SK-N-SH (cell line): ENCODE measurements around the gene AKR1E2. TPM values are rescaled to one million over a fixed set of nuclear protein-coding genes. Genes with fewer than 3 reads are reported as not detected.

Experiments
- CTCF ChIA-PET: fragments of 300-600, 350-600 bp; formaldehyde crosslinking; extraction: SDS; loops from one replicate; lab custom pipeline; 2021; lab: Yijun Ruan, JAX
- POLR2A ChIA-PET: fragments of 350-600 bp; sonication (Branson Sonifier 250); formaldehyde crosslinking; extraction: SDS; loops from one replicate; lab custom pipeline; 2020; ENCODE audit warnings: antibody characterized with exemption, inconsistent platforms; lab: Yijun Ruan, JAX
- DNase-seq: peaks from one replicate; pipeline ENCODE4 v3.0.0; 2012
- H2AFZ ChIP-seq: fragments of 200-600 bp; sonication (generic); 2 replicates; pipeline ENCODE4 v1.8.1; 2016; ENCODE audit warnings: antibody characterized with exemption, mild to moderate bottlenecking, low read depth
- H3F3A ChIP-seq: fragments of 200-600 bp; sonication (generic); replicated peaks from 2 replicates; pipeline ENCODE3; 2016; ENCODE audit warnings: antibody characterized with exemption, mild to moderate bottlenecking; ENCODE audit not compliant: insufficient read depth
- H3K27ac ChIP-seq, 2 experiments: fragments of 200-500 bp in 1 of 2; fragments of 200-600 bp in 1 of 2; sonication (Bioruptor generic) in 1 of 2; sonication (generic), shearing (Covaris generic) in 1 of 2; 2 replicates each; pipeline versions ENCODE4 v1.5.1 to v1.6.1; 2014 to 2016; ENCODE audit warnings: low read depth in 2 of 2, inconsistent platforms in 1 of 2, low read length in 1 of 2, mild to moderate bottlenecking in 1 of 2, mixed read lengths in 1 of 2
- H3K27me3 ChIP-seq: fragments of 200-600 bp; sonication (generic), shearing (Covaris generic); 2 replicates; pipeline ENCODE4 v1.6.1; 2016; ENCODE audit warnings: mixed run types; ENCODE audit not compliant: insufficient read depth
- H3K36me3 ChIP-seq, 2 experiments: fragments of 200-500 bp in 1 of 2; fragments of 200-600 bp in 1 of 2; sonication (Bioruptor generic) in 1 of 2; sonication (generic) in 1 of 2; replicated peaks in 1 of 2; 2 replicates each; pipeline versions ENCODE3 to v1.5.1; 2014 to 2016; ENCODE audit warnings: low read length in 1 of 2, mild to moderate bottlenecking in 1 of 2; ENCODE audit not compliant: insufficient read depth in 2 of 2, control insufficient read depth in 1 of 2
- H3K4me1 ChIP-seq, 2 experiments: fragments of 200-500 bp in 1 of 2; fragments of 200-600 bp in 1 of 2; sonication (Bioruptor generic) in 1 of 2; sonication (generic), shearing (Covaris generic) in 1 of 2; 2 replicates each; pipeline versions ENCODE4 v1.5.1 to v1.6.1; 2014 to 2016; ENCODE audit warnings: low read depth in 1 of 2, low read length in 1 of 2, mixed run types in 1 of 2; ENCODE audit not compliant: insufficient read depth in 2 of 2, control insufficient read depth in 1 of 2
- H3K4me2 ChIP-seq: fragments of 200-600 bp; sonication (generic), shearing (Covaris generic); 2 replicates; pipeline ENCODE4 v1.6.1; 2017; ENCODE audit warnings: mixed run types
- H3K4me3 ChIP-seq, 2 experiments: fragments of 200-500 bp in 1 of 2; fragments of 200-600 bp in 1 of 2; sonication (Bioruptor generic) in 1 of 2; sonication (generic), shearing (Covaris generic) in 1 of 2; 2 replicates each; pipeline versions ENCODE4 v1.5.1 to v1.8.1; 2014 to 2016; ENCODE audit warnings: low read depth in 2 of 2, inconsistent platforms in 1 of 2, low read length in 1 of 2, mild to moderate bottlenecking in 1 of 2, mixed read lengths in 1 of 2, moderate library complexity in 1 of 2
- H3K79me2 ChIP-seq: fragments of 200-600 bp; sonication (generic); 2 replicates; pipeline ENCODE4 v1.8.1; 2017; ENCODE audit warnings: mild to moderate bottlenecking; ENCODE audit not compliant: insufficient read depth
- H3K9ac ChIP-seq: fragments of 200-600 bp; sonication (generic); 2 replicates; pipeline ENCODE4 v1.6.1; 2017; ENCODE audit warnings: mixed run types
- H3K9me2 ChIP-seq: fragments of 200-600 bp; sonication (generic); 2 replicates; pipeline ENCODE4 v1.6.1; 2017; ENCODE audit warnings: mixed run types
- H3K9me3 ChIP-seq: fragments of 200-600 bp; sonication (generic); 2 replicates; pipeline ENCODE4 v1.6.1; 2017; ENCODE audit warnings: mixed run types, mild to moderate bottlenecking, moderate library complexity
- H4K20me1 ChIP-seq: fragments of 200-600 bp; sonication (generic); 2 replicates; pipeline ENCODE4 v1.6.1; 2017; ENCODE audit warnings: mild to moderate bottlenecking, mixed run types; ENCODE audit not compliant: insufficient read depth
- CTCF ChIP-seq: fragments of 200-600 bp; sonication (generic); IDR thresholded peaks from 2 replicates; pipeline ENCODE4 v1.6.1; 2017; ENCODE audit warnings: antibody characterized with exemption, mild to moderate bottlenecking, moderate library complexity
- EZH2phosphoT487 ChIP-seq: fragments of 200-600 bp; sonication (generic); IDR thresholded peaks from 2 replicates; pipeline ENCODE4 v1.6.1; 2017; ENCODE audit warnings: low read depth, mixed run types, mild to moderate bottlenecking, antibody characterized with exemption, moderate library complexity, borderline replicate concordance
- FOSL2 ChIP-seq: IDR thresholded peaks from 2 replicates; pipeline ENCODE4 v1.4.0; 2012; ENCODE audit warnings: low read depth, mild to moderate bottlenecking, moderate library complexity, borderline replicate concordance
- FOXM1 ChIP-seq: IDR thresholded peaks from 2 replicates; pipeline ENCODE4 v1.4.0; 2012; ENCODE audit warnings: low read depth, mild to moderate bottlenecking
- GABPA ChIP-seq: IDR thresholded peaks from 2 replicates; pipeline ENCODE4 v1.4.0; 2012; ENCODE audit warnings: low read depth, mild to moderate bottlenecking
- IRF3 ChIP-seq: fragments of 150-350 bp; IDR thresholded peaks from 2 replicates; pipeline ENCODE4 v1.6.1; 2016; ENCODE audit warnings: mild to moderate bottlenecking, low read depth, low read length
- JUND ChIP-seq: IDR thresholded peaks from 2 replicates; pipeline ENCODE4 v1.4.0; 2012
- POLR2AphosphoS5 ChIP-seq: IDR thresholded peaks from 2 replicates; pipeline ENCODE4 v1.6.1; 2012; ENCODE audit warnings: low read depth, low read length
- RAD21 ChIP-seq: IDR thresholded peaks from 2 replicates; pipeline ENCODE4 v1.6.1; 2012; ENCODE audit warnings: mild to moderate bottlenecking, low read length
- REST ChIP-seq: IDR thresholded peaks from 2 replicates; pipeline ENCODE4 v1.6.1; 2012; ENCODE audit warnings: mild to moderate bottlenecking, low read depth, low read length, moderate library complexity
- RXRA ChIP-seq: IDR thresholded peaks from 2 replicates; pipeline ENCODE4 v1.4.0; 2012; ENCODE audit warnings: low read depth, mild to moderate bottlenecking, borderline replicate concordance
- TAF1 ChIP-seq: IDR thresholded peaks from 2 replicates; pipeline ENCODE4 v1.6.1; 2012; ENCODE audit warnings: low read depth, mild to moderate bottlenecking, low read length, moderate library complexity, borderline replicate concordance
- TCF12 ChIP-seq: IDR thresholded peaks from 2 replicates; pipeline ENCODE4 v1.4.0; 2012
- USF2 ChIP-seq: fragments of 150-350 bp; IDR thresholded peaks from 2 replicates; pipeline ENCODE4 v1.6.1; 2017; ENCODE audit warnings: antibody characterized with exemption, low read length, low read depth, borderline replicate concordance
- WGBS: methylation state at CpG from one replicate; pipeline ENCODE4 v1.1.6; 2017; ENCODE audit warnings: low lambda C conversion rate; 5-methylcytosine and 5-hydroxymethylcytosine counted together
- polyA plus RNA-seq, 3 experiments: library from polyadenylated mRNA; depleted of rRNA; stranded (reverse); fragments of >200 nt; gene quantifications; 2 replicates each; pipeline ENCODE4 v1.2.3, GENCODE V29; 2012

Gene AKR1E2
- polyA plus RNA-seq, 1 of the 3 experiments (the other 2 are of a cell fraction): 5.8 TPM

GRCh38 chr10:4824791-4825310 is 1.2 kb upstream of the AKR1E2 start (continued):
- TF ChIP-seq CTCF: no peak

GRCh38 chr10:4825456-4825867 is 545 bp upstream of the AKR1E2 start:
- Histone ChIP-seq H3K79me2 (peaks cover 14% of the 10 kb centered on the region), H3K4me2 (peak overlapping the region; percentile 83), H3F3A (peaks cover 7% of the 10 kb centered on the region), H3K36me3 (no peaks in the 10 kb centered on the region), H3K9me2 (no peaks in the 10 kb centered on the region), H2AFZ (peak overlapping the region; percentile 96; the same call in 1 of the 2 replicates), H3K27ac (peak overlapping the region in 1 of 2 experiments; percentile 71; a peak in 1 of 4 replicates), H3K4me1 (peaks cover 0 to 11% of the 10 kb centered on the region in 2 experiments; a peak in 1 of 4 replicates), H3K4me3 (peak overlapping the region; percentile 28 to 60)
- no peak for DNase-seq
- POLR2A ChIA-PET: interaction anchor here (1.0 kb wide), 1 partner anchor 11 kb away, joined by 3 read pairs; no protein-coding TSS in a partner anchor
- 95% methylated on average over 4 of the region's 16 CpGs for WGBS
- TF ChIP-seq POLR2AphosphoS5 (no peak), TCF12 (no peak), FOXM1 (no peak), FOSL2 (no peak), USF2 (no peak), RXRA (no peak), EZH2phosphoT487 (no peak), GABPA (no peak), TAF1 (no peak), JUND (no peak), IRF3 (no peak), CTCF (no peak), RAD21 (no peak), REST (no peak)
- TF ChIP-seq, all 33 proteins: peak for 0
- Histone ChIP-seq H3K27me3 (no peaks in the 10 kb centered on the region), H3K9ac (no peak overlapping the region), H3K9me3 (no peaks in the 10 kb centered on the region; the same call in 1 of the 2 replicates), H4K20me1 (no peaks in the 10 kb centered on the region)
- CTCF ChIA-PET: interaction anchor here (0.7 to 4.1 kb wide), 6 partner anchors 8 to 28 kb away, joined by 3 to 20 read pairs (median 7); no protein-coding TSS in a partner anchor
